Activated CD4-positive, alpha-beta T cell treated with anti-CD3 and anti-CD28 coated beads, Interleukin-2, amount 10 ng/mL, durations not matched to agents 7 days and 5 days (primary cell): ENCODE measurements around the gene C1QTNF5. TPM values are rescaled to one million over a fixed set of nuclear protein-coding genes. Genes with fewer than 3 reads are reported as not detected.

Source experiments
- CTCF ChIA-PET: fragments of 350-600 bp; sonication (Branson Sonifier 250); formaldehyde crosslinking; loops from one replicate; lab custom pipeline; 2021; ENCODE audit warnings: antibody characterized with exemption; lab: Charles Lee
- POLR2A ChIA-PET: fragments of 350-600 bp; sonication (Branson Sonifier 250); formaldehyde crosslinking; loops from one replicate; lab custom pipeline; 2021; ENCODE audit warnings: antibody characterized with exemption; lab: Charles Lee
- DNase-seq: peaks from one replicate; pipeline ENCODE4 v3.0.0-alpha.2; 2020
- H3K27ac Mint-ChIP-seq: one replicate; pipeline ENCODE4 v1.8.0; 2021; ENCODE audit warnings: mild to moderate bottlenecking, moderate library complexity, mixed read lengths
- H3K27me3 Mint-ChIP-seq: one replicate; pipeline ENCODE4 v1.8.0; 2021; ENCODE audit warnings: mixed read lengths
- H3K36me3 Mint-ChIP-seq: one replicate; pipeline ENCODE4 v1.8.0; 2021; ENCODE audit warnings: low read depth, mixed read lengths
- H3K4me1 Mint-ChIP-seq: one replicate; pipeline ENCODE4 v1.8.0; 2021; ENCODE audit warnings: mixed read lengths
- H3K4me3 Mint-ChIP-seq: one replicate; pipeline ENCODE4 v1.8.0; 2021; ENCODE audit warnings: mild to moderate bottlenecking, moderate library complexity, mixed read lengths
- H3K9me3 Mint-ChIP-seq: one replicate; pipeline ENCODE4 v1.8.0; 2021; ENCODE audit warnings: mixed read lengths
- total RNA-seq, 2 experiments: library from RNA; stranded (reverse); gene quantifications; one replicate each; pipeline ENCODE4 v1.2.3, GENCODE V29; 2021

C1QTNF5 gene
- total RNA-seq, 2 experiments from 2014 or later, result not detected

DNA sequence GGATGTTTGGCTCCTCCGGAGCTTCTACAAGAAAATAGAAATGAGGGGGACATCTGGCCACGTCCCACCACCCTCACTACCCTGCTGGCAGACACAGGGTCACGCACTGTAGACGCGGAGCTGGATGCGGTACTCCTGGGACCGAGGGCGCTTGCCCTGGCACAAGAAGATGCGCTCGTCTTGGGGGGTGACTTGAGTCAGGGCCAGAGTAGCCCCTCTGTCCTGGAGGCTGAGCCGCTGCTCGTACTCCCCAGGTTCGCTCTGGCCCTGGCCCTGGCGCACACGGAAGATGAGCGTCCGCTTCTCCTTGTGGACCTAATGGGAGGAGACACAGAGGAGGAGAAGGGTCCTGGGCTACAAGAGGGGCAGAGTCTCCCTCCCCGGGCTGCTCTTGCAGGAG lies 26.0 kb downstream of the C1QTNF5 start:
- no peak for DNase-seq
- Mint-ChIP-seq H3K27me3 (peaks cover 40% of the 10 kb centered on the region), H3K9me3 (no peaks in the 10 kb centered on the region), H3K36me3 (no peaks in the 10 kb centered on the region), H3K4me3 (no peak overlapping the region), H3K4me1 (peaks cover 28% of the 10 kb centered on the region), H3K27ac (no peak overlapping the region)
- CTCF ChIA-PET, result interaction anchor here (1.1 to 3.2 kb wide), 5 partner anchors 9 to 62 kb away, joined by 3 to 15 read pairs (median 5); no protein-coding TSS in a partner anchor
- POLR2A ChIA-PET, result no interaction called here

DNA sequence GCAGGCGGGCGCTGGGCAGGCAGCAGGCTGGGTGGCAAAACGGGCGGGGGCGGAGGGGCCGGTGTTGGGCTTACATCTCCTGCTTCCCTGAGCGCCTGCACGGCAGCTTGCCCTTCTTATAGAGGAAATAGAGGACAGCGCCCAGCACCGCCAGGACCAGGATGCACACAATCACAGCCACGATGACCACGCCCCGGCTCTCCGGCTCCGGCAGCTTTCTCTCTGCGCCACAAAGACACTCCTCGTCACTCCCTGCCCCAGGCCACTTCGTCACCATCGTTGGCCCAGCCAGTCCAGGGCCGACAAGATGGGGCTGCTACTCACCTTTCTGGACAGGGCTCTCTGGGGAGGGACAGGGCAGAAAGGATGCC lies 30.0 kb downstream of the C1QTNF5 start:
- ChIA-PET CTCF (interaction anchor here (8.9 kb wide), 1 partner anchor 11 kb away, joined by 80 read pairs; no protein-coding TSS in a partner anchor), POLR2A (no interaction called here)
- H3K27ac Mint-ChIP-seq, result no peak overlapping the region
- DNase-seq, result no peak
- peaks cover 4% of the 10 kb centered on the region for H3K36me3 Mint-ChIP-seq
- peaks cover 11% of the 10 kb centered on the region for H3K27me3 Mint-ChIP-seq
- H3K4me1 Mint-ChIP-seq, result peaks cover 29% of the 10 kb centered on the region
- H3K9me3 Mint-ChIP-seq, result no peaks in the 10 kb centered on the region
- no peak overlapping the region for H3K4me3 Mint-ChIP-seq

DNA sequence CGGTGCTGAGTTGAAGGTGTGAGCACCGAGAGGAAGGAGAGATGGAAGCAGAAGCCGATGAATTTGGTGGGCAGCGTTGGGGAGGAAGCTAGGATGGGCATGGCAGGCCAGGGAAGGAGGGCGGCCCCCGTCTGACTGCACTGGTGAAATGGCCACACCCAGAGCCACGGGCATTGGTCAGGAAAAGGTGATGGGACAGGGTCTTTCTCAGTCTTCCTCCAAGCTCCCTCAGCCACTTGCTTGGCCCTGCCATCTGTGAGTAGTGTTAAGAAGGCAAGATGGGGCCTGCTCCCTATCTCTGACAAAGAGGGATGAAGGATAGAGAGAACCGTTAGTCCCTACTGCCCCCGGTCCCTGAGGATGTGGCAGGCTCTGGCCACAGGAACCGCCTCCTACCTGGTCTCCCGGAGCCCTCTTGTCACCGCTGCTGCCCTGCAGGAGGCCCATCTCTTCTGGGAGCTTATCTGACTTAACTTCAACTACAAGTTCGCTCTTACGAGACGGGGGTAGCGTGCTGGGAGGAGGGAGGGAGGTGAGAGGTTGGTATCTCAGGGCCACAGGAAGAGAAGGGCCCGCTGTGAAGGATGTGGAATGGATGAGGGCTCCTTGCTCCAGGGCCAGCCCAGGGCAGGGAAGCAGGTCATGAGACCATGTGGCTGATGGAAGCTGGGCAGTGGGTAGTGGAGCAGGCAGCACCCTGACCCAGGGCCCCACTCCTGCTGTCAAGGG lies 30.6 kb downstream of the C1QTNF5 start:
- Mint-ChIP-seq H3K4me1 (peaks cover 29% of the 10 kb centered on the region), H3K27ac (no peak overlapping the region), H3K9me3 (no peaks in the 10 kb centered on the region), H3K27me3 (peaks cover 6% of the 10 kb centered on the region), H3K36me3 (peaks cover 7% of the 10 kb centered on the region), H3K4me3 (peak overlapping the region; percentile 15)
- no peak for DNase-seq
- CTCF ChIA-PET, result interaction anchor here (8.9 kb wide), 1 partner anchor 11 kb away, joined by 80 read pairs; no protein-coding TSS in a partner anchor
- POLR2A ChIA-PET, result no interaction called here

DNA sequence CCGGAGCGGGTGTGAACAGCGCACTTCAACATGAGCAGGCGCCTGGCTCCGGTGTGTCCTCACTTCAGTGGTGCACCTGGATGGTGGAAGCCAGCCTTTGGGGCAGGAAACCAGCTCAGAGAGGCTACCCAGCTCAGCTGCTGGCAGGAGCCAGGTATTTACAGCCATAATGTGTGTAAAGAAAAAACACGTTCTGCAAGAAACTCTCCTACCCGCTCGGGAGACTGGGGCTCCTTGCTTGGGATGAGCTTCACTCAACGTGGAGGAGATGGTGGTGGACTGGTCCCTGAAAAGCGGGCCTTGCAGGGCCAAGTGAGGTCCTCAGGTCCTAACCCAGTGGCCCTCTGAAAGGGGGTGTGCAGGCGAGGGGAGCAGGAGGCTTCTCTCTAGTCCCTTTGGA lies 31.3 kb downstream of the C1QTNF5 start:
- ChIA-PET POLR2A (no interaction called here), CTCF (interaction anchor here (1.0 to 8.9 kb wide), 3 partner anchors 12 to 59 kb away, joined by 3 to 80 read pairs (median 6); no protein-coding TSS in a partner anchor)
- no peak for DNase-seq
- Mint-ChIP-seq H3K27me3 (peaks cover 4% of the 10 kb centered on the region), H3K9me3 (no peaks in the 10 kb centered on the region), H3K36me3 (peaks cover 10% of the 10 kb centered on the region), H3K27ac (no peak overlapping the region), H3K4me1 (peaks cover 30% of the 10 kb centered on the region), H3K4me3 (peak overlapping the region; percentile 15)

DNA sequence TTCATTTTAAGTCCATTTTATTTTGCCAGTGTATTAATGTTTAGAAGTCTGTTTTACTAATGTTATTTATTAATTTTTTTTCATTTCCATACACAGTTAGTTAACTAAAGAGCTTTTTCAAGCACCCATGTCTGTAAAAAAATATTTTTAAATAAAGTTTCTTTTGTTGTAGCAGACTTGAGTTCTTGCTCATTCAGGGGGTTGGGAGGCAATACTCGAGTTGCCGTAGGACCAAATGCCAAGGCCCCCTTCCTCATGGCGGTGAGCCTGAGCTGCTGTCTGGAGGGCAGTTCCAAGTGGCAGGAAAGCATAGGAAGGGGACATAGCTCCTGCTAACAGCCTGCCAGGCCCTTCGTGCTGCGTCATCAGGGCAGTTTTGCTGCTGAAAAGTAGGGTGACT lies 32.7 kb downstream of the C1QTNF5 start:
- Mint-ChIP-seq H3K27ac (no peak overlapping the region), H3K9me3 (no peaks in the 10 kb centered on the region), H3K27me3 (no peaks in the 10 kb centered on the region), H3K36me3 (peaks cover 21% of the 10 kb centered on the region), H3K4me3 (no peak overlapping the region), H3K4me1 (peaks cover 31% of the 10 kb centered on the region)
- no peak for DNase-seq
- POLR2A ChIA-PET, result no interaction called here
- CTCF ChIA-PET, result interaction anchor here (0.5 to 8.9 kb wide), 6 partner anchors 7 to 1344 kb away, joined by 3 to 80 read pairs (median 4); no protein-coding TSS in a partner anchor

DNA sequence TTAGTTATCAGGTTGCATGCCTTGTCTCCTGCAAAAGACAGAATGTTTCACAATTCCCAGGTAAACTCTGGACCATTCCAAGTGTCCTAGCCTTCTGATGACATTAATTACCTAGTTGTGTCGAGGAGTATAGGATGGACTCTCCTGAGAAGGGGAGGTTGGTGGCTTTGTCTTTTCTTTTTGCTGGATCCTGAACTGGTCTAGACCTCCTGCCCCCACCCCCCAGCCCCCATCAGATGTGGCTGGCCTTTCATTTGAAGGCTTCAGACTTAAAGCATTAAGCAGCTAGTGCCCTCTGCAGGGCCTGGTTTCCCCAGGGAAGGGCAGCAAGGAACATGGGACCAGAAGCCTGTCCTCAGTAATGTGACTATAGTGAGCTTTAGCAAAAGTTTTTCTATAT lies 33.5 kb downstream of the C1QTNF5 start:
- Mint-ChIP-seq H3K9me3 (no peaks in the 10 kb centered on the region), H3K27ac (peak overlapping the region; percentile 11), H3K4me1 (peaks cover 31% of the 10 kb centered on the region), H3K4me3 (no peak overlapping the region), H3K36me3 (peaks cover 25% of the 10 kb centered on the region), H3K27me3 (no peaks in the 10 kb centered on the region)
- no peak for DNase-seq
- ChIA-PET CTCF (interaction anchor here (0.6 to 8.9 kb wide), 2 partner anchors 8 to 14 kb away, joined by 3 to 80 read pairs; no protein-coding TSS in a partner anchor), POLR2A (no interaction called here)

DNA sequence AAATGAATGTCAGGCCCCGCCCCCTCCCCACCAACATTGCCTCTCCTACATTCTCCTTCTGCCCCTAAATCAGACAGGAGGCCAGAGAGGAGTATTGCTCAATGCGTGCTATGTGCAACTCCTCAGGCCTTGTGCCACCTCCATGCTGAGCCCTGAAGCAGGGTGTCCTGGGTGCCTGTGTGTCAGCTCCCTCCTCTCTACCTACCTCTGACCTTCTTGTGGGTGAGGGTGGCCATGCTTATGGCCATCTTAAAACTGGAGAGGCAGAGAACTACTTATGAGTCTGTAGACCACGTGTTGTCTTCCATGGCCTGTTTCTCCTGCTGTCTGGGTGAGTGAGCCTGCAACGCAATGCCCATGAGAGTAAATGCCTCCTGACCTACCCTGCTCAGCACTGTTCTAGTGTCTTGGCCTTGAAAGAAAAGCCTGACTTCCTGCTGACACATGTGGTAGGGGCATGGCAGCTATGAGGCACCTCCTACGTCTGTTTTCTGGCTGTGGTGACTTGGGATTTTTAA lies 34.3 kb downstream of the C1QTNF5 start:
- Mint-ChIP-seq H3K9me3 (no peaks in the 10 kb centered on the region), H3K27ac (peak overlapping the region; percentile 87), H3K4me1 (peaks cover 31% of the 10 kb centered on the region), H3K4me3 (no peak overlapping the region), H3K27me3 (no peaks in the 10 kb centered on the region), H3K36me3 (peaks cover 28% of the 10 kb centered on the region)
- peak; percentile 40 for DNase-seq
- ChIA-PET CTCF (interaction anchor here (1.9 to 8.9 kb wide), 2 partner anchors 9 to 15 kb away, joined by 5 to 80 read pairs; no protein-coding TSS in a partner anchor), POLR2A (no interaction called here)

DNA sequence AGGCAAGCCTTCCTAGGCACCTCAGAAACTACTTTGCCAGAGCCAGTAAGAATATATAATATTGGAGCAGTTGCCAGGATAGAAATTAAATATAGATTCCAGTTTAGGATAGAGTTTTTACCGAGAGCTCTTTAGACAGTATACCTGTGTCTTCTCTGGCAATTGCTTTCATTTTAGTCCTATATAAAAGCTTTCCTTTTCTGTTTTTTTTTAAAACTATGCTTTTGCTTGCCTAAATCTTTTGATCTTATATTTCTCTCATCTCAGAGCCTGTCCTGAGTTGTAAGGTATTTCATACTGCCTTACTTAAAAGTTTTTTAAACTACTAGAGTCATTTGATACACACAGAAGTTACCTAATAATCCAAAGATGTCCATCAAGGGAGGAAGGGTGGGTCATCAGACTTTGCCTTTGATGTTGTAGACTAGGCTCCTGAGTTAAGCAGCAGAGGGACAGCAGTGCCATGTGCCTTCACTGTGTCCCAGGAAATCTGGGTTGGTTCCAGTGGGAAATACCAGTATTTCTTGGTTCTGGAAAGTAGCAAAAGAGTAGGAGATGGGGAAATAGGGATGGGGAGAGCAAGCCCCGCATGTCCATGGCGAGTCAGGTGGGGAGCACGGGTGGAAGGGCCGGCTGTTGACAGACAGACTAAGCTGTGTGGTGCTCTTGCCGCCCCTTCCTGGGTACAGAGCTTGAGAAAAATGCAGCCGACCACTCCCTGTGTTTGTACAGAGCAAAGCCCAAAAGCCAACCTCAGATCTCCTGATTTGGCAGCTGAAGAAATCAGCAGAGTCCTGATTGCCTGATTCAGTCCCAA lies 34.9 kb downstream of the C1QTNF5 start:
- H3K36me3 Mint-ChIP-seq, result peaks cover 34% of the 10 kb centered on the region
- POLR2A ChIA-PET, result no interaction called here
- H3K9me3 Mint-ChIP-seq, result no peaks in the 10 kb centered on the region
- peak overlapping the region; percentile 81 for H3K27ac Mint-ChIP-seq
- CTCF ChIA-PET, result interaction anchor here (1.9 to 8.9 kb wide), 2 partner anchors 10 to 15 kb away, joined by 5 to 80 read pairs; no protein-coding TSS in a partner anchor
- peaks cover 33% of the 10 kb centered on the region for H3K4me1 Mint-ChIP-seq
- no peak overlapping the region for H3K4me3 Mint-ChIP-seq
- no peaks in the 10 kb centered on the region for H3K27me3 Mint-ChIP-seq
- no peak for DNase-seq

DNA sequence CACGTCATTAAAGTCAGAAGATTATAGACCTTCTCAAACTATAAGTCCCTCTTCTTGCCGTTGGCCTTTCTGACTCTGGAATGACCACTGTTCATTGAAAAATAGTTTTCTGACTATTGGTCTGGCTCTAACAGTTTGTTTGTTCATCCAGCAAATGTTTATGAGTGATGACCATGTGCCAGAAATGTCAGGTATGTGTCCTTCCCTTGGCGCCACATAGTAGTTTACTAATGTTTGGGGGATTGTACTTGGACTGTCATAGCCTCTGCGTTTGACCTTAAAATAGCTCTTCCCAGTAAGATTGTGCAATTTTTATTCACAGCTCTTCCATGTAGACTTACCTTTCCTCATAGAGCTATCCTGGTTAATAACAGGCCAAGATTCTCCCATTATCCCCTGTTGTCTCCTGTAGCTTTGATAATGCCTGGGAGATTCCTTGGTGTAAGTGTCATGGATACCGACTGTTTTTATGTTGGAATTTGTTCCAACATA lies 37.4 kb downstream of the C1QTNF5 start:
- Mint-ChIP-seq H3K4me1 (peaks cover 31% of the 10 kb centered on the region), H3K4me3 (no peak overlapping the region), H3K9me3 (no peaks in the 10 kb centered on the region), H3K27ac (no peak overlapping the region), H3K36me3 (peaks cover 52% of the 10 kb centered on the region), H3K27me3 (no peaks in the 10 kb centered on the region)
- no peak for DNase-seq
- POLR2A ChIA-PET, result no interaction called here
- CTCF ChIA-PET, result interaction anchor here (0.5 to 8.9 kb wide), 3 partner anchors 18 to 538 kb away, joined by 4 to 80 read pairs (median 7); no protein-coding TSS in a partner anchor

DNA sequence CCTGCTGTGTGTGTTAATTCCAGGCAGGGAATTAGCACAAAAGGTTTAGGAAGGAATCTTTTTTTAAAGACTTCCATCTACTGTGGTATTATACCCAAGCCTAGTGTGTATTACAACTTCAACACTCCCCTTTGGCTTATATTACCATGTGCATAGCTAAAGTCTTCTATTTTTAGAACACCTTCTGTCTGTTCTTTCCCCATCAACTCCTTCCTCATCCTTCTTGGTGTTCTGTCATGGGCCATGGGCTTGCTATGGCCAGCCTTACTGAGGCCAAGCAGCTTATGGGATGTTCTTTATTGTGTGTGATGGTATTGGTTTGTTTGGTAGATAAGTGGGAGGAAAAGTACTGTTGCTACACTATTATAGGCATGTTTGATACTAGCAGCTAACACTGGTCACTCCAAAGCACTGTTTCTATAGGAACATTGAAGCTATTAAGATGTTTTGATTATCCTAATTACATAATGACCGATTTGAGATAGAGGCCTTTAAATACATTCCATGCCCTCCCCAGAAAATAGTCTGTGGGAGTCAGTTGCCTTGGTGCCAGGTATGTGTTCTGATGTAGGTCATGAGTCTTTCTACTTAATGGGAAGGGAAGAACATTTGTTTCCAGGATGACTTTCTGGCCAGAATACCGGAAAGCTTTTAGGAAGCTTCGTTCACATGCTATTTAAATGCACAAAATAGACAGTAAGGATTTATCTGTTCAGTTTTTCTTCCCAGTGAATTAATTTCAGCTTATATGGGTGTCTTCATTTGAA lies 40.3 kb downstream of the C1QTNF5 start:
- no peak for DNase-seq
- Mint-ChIP-seq H3K36me3 (peaks cover 63% of the 10 kb centered on the region), H3K9me3 (no peaks in the 10 kb centered on the region), H3K4me1 (peaks cover 13% of the 10 kb centered on the region), H3K27me3 (no peaks in the 10 kb centered on the region), H3K27ac (no peak overlapping the region), H3K4me3 (no peak overlapping the region)
- ChIA-PET POLR2A (no interaction called here), CTCF (interaction anchor here (1.0 to 1.8 kb wide), 5 partner anchors 16 to 96 kb away, joined by 3 to 5 read pairs (median 4); no protein-coding TSS in a partner anchor)

DNA sequence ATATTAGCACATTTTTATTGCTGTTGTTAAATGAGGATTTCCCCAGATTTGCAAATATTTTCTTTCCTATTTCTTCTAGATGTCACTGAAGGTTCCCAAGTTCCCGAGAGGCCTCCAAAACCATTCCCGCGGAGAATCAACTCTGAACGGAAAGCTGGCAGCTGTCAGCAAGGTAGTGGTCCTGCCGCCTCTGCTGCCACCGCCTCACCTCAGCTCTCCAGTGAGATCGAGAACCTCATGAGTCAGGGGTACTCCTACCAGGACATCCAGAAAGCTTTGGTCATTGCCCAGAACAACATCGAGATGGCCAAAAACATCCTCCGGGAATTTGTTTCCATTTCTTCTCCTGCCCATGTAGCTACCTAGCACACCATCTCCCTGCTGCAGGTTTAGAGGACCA lies 41.3 kb downstream of the C1QTNF5 start:
- Mint-ChIP-seq H3K27ac (no peak overlapping the region), H3K4me1 (peaks cover 5% of the 10 kb centered on the region), H3K27me3 (no peaks in the 10 kb centered on the region), H3K4me3 (no peak overlapping the region), H3K36me3 (peaks cover 58% of the 10 kb centered on the region), H3K9me3 (no peaks in the 10 kb centered on the region)
- ChIA-PET CTCF (interaction anchor here (0.5 to 1.8 kb wide), 6 partner anchors 15 to 95 kb away, joined by 3 to 5 read pairs (median 4); no protein-coding TSS in a partner anchor), POLR2A (no interaction called here)
- no peak for DNase-seq

DNA sequence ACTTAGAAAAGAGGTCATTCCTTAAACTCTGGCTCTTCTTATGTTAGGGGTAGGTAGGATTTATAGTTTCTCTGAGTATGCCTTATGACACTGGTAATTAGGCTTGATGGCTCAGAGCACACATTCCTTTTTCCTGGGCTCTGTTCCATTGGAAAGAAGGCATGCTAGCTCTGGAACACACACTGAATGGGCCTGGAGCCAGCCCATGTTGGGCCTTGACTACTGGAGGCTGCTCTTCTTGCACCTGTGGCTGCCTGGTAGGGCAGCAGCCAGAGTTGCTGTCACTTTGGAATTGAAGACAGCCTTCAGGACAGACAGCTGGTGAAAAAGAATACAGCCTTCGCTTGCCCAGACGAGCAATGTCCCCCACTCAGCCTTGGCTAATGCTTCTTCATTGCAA lies 42.0 kb downstream of the C1QTNF5 start:
- no peaks in the 10 kb centered on the region for H3K9me3 Mint-ChIP-seq
- DNase-seq, result no peak
- H3K27ac Mint-ChIP-seq, result no peak overlapping the region
- no peak overlapping the region for H3K4me3 Mint-ChIP-seq
- peaks cover 2% of the 10 kb centered on the region for H3K4me1 Mint-ChIP-seq
- POLR2A ChIA-PET, result no interaction called here
- H3K27me3 Mint-ChIP-seq, result no peaks in the 10 kb centered on the region
- peaks cover 54% of the 10 kb centered on the region for H3K36me3 Mint-ChIP-seq
- CTCF ChIA-PET, result interaction anchor here (1.3 kb wide), 1 partner anchor 14 kb away, joined by 3 read pairs; no protein-coding TSS in a partner anchor
